Measurements from ENCODE around the gene GALNT7. TPM values are rescaled to one million over a fixed set of nuclear protein-coding genes. Genes with fewer than 3 reads are reported as not detected.
A peak's percentile ranks its signal among the peaks of the same experiment; 100 is the strongest.

The GALNT7 gene
- total and polyA plus RNA-seq, 2 of the 13 experiments (the other 11 are each of a cell fraction or from before 2014, with no cell fraction given), result 0.08 to 0.13 TPM

DNA sequence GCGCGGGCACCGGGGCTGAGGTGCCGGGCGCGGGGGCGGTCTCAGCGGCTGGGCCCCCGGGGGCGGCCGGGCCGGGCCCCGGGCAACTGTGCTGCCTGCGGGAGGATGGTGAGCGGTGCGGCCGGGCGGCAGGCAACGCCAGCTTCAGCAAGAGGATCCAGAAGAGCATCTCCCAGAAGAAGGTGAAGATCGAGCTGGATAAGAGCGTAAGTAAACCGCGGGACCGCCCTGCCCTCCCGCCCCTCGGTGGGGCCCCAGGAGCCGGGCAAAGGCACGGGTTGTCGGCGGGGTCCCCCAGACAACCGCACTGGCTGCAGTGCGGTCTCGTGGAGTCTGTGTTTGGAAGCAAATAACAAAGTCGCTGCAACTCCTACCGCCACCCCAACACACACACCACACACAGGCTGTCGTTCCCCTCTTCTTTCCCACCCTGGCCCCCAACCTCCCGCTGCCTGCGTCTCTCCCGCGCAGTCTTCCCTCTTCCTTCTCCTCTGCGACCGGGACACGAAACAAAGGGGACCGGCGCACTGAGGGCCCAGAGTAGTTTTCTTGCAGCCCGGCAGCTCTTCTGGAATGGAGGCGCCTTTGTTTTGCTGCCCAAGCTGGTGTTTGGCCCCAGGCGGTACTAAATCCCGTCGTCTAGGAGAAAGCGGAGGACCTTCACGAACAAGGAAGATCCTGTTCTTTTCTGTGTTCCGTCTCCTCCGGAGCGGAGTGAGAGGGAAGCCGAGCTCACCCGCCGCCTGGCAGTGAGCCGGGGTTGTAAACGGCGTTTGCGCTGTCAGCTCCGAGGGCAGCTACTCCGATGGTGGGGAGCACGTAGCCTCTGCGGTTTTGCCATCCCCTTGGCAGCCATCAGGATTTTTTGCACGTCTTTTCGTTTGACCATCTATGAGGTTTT, 202.9 kb downstream of the GALNT7 start (continued):
- TF ChIP-seq ZNF747 (CRISPR knock-in tag; IDR thresholded peaks at IDR 0.05; ENCODE audit: borderline replicate concordance), result no peak
- no peak for TF ChIP-seq YY1 (IDR thresholded peaks at IDR 0.05; ENCODE audit: insufficient read depth, insufficient replicate concordance, low read depth, low read length)
- no peak for TF ChIP-seq NFE2 (CRISPR knock-in tag; IDR thresholded peaks at IDR 0.05)
- TF ChIP-seq, protein P1, sequence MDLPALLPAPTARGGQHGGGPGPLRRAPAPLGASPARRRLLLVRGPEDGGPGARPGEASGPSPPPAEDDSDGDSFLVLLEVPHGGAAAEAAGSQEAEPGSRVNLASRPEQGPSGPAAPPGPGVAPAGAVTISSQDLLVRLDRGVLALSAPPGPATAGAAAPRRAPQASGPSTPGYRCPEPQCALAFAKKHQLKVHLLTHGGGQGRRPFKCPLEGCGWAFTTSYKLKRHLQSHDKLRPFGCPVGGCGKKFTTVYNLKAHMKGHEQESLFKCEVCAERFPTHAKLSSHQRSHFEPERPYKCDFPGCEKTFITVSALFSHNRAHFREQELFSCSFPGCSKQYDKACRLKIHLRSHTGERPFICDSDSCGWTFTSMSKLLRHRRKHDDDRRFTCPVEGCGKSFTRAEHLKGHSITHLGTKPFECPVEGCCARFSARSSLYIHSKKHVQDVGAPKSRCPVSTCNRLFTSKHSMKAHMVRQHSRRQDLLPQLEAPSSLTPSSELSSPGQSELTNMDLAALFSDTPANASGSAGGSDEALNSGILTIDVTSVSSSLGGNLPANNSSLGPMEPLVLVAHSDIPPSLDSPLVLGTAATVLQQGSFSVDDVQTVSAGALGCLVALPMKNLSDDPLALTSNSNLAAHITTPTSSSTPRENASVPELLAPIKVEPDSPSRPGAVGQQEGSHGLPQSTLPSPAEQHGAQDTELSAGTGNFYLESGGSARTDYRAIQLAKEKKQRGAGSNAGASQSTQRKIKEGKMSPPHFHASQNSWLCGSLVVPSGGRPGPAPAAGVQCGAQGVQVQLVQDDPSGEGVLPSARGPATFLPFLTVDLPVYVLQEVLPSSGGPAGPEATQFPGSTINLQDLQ (CRISPR knock-in tag; IDR thresholded peaks at IDR 0.05), result no peak
- TF ChIP-seq TARDBP (CRISPR knock-in tag; IDR thresholded peaks at IDR 0.05), result 0 out of 2 replicates have a peak, but pooled peaks have one; percentile 20
- TF ChIP-seq TGIF2 (CRISPR knock-in tag; IDR thresholded peaks at IDR 0.05), result peak; percentile 51; the same call in 1 of the 2 replicates
- TF ChIP-seq ZNF263 (CRISPR knock-in tag; IDR thresholded peaks at IDR 0.05), result peak; percentile 88
- TF ChIP-seq POLR2A (IDR thresholded peaks at IDR 0.05; ENCODE audit: insufficient read depth in 1 of 2, low read depth in 2 of 2, low read length in 2 of 2), result peak in 1 of 2 experiments; percentile 32; a peak in 1 of 4 replicates
- no peak for TF ChIP-seq PHF20 (CRISPR knock-in tag; IDR thresholded peaks at IDR 0.05)
- TF ChIP-seq, protein P2, sequence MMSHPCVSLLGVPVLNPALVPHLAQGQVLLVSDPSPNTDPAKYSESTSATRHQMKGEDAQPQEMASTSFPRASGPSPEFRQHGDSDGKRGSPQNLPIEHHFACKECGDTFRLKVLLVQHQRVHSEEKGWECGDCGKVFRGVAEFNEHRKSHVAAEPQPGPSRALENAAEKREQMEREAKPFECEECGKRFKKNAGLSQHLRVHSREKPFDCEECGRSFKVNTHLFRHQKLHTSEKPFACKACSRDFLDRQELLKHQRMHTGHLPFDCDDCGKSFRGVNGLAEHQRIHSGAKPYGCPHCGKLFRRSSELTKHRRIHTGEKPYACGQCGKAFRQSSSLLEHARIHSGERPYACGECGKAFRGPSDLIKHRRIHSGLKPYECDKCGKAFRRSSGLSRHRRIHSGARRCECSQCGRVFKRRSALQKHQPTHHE (CRISPR knock-in tag; IDR thresholded peaks at IDR 0.05; ENCODE audit: borderline replicate concordance), result 0 out of 2 replicates have a peak, but pooled peaks have one; percentile 34
- no peak for TF ChIP-seq SPEN (CRISPR knock-in tag; IDR thresholded peaks at IDR 0.05; ENCODE audit: low read depth)
- TF ChIP-seq SIN3A (IDR thresholded peaks at IDR 0.05; ENCODE audit: borderline replicate concordance, low read depth, low read length), result peak; percentile 40; the same call in 1 of the 2 replicates
- TF ChIP-seq NFIB (CRISPR knock-in tag; IDR thresholded peaks at IDR 0.05; ENCODE audit: borderline replicate concordance), result no peak
- TF ChIP-seq, protein P3, sequence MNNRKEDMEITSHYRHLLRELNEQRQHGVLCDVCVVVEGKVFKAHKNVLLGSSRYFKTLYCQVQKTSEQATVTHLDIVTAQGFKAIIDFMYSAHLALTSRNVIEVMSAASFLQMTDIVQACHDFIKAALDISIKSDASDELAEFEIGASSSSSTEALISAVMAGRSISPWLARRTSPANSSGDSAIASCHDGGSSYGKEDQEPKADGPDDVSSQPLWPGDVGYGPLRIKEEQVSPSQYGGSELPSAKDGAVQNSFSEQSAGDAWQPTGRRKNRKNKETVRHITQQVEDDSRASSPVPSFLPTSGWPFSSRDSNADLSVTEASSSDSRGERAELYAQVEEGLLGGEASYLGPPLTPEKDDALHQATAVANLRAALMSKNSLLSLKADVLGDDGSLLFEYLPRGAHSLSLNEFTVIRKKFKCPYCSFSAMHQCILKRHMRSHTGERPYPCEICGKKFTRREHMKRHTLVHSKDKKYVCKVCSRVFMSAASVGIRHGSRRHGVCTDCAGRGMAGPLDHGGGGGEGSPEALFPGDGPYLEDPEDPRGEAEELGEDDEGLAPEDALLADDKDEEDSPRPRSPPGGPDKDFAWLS (CRISPR knock-in tag; IDR thresholded peaks at IDR 0.05; ENCODE audit: borderline replicate concordance), result no peak
- TF ChIP-seq XRCC5 (optimal IDR thresholded peaks at IDR 0.05; ENCODE audit: low read length), result no peak
- no peak for TF ChIP-seq TOE1 (CRISPR knock-in tag; IDR thresholded peaks at IDR 0.05)
- TF ChIP-seq, protein P4, sequence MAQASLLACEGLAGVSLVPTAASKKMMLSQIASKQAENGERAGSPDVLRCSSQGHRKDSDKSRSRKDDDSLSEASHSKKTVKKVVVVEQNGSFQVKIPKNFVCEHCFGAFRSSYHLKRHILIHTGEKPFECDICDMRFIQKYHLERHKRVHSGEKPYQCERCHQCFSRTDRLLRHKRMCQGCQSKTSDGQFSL (CRISPR knock-in tag; IDR thresholded peaks at IDR 0.05), result no peak
- 0 out of 2 replicates have a peak, but pooled peaks have one; percentile 24 for TF ChIP-seq TMF1 (CRISPR knock-in tag; IDR thresholded peaks at IDR 0.05; ENCODE audit: low read depth)
- no peak for TF ChIP-seq ZBTB42 (CRISPR knock-in tag; IDR thresholded peaks at IDR 0.05)
- peak; percentile 58; the same call in 1 of the 2 replicates for TF ChIP-seq ZSCAN22 (CRISPR knock-in tag; IDR thresholded peaks at IDR 0.05)
- no peak for TF ChIP-seq MAZ (IDR thresholded peaks at IDR 0.05; ENCODE audit: borderline replicate concordance, low read depth, low read length)
- TF ChIP-seq MAZ (CRISPR knock-in tag; IDR thresholded peaks at IDR 0.05; ENCODE audit: low read depth), result 0 out of 2 replicates have a peak, but pooled peaks have one; percentile 9
- 0 out of 2 replicates have a peak, but pooled peaks have one; percentile 7 for TF ChIP-seq FOXA3 (CRISPR knock-in tag; IDR thresholded peaks at IDR 0.05)

Measured in HepG2 (cell line).